Activated naive CD8-positive, alpha-beta T cell treated with anti-CD3 and anti-CD28 coated beads, Interleukin-2, amount 50 U/mL, for 24 hours (primary cell): ENCODE measurements around the gene SPESP1.

Experiments
- ATAC-seq: fragments of 150-1000 bp; cut with Tn5 transposase; one replicate; pipeline ENCODE4 v1.10.0; 2021
- DNase-seq: peaks from one replicate; pipeline ENCODE4 v3.0.0; 2021
- H3K27ac Mint-ChIP-seq: one replicate; pipeline ENCODE4 v1.8.0; 2021; ENCODE audit warnings: mild to moderate bottlenecking, mixed read lengths
- H3K27me3 Mint-ChIP-seq: one replicate; pipeline ENCODE4 v1.8.0; 2021; ENCODE audit warnings: mixed read lengths
- H3K36me3 Mint-ChIP-seq: one replicate; pipeline ENCODE4 v1.8.0; 2021; ENCODE audit warnings: low read depth, mixed read lengths
- H3K4me1 Mint-ChIP-seq: one replicate; pipeline ENCODE4 v1.8.0; 2021; ENCODE audit warnings: mixed read lengths
- H3K4me3 Mint-ChIP-seq: one replicate; pipeline ENCODE4 v1.8.0; 2021; ENCODE audit warnings: mild to moderate bottlenecking, moderate library complexity, mixed read lengths
- H3K9me3 Mint-ChIP-seq: one replicate; pipeline ENCODE4 v1.8.0; 2021; ENCODE audit warnings: mixed read lengths

The SPESP1 gene

DNA sequence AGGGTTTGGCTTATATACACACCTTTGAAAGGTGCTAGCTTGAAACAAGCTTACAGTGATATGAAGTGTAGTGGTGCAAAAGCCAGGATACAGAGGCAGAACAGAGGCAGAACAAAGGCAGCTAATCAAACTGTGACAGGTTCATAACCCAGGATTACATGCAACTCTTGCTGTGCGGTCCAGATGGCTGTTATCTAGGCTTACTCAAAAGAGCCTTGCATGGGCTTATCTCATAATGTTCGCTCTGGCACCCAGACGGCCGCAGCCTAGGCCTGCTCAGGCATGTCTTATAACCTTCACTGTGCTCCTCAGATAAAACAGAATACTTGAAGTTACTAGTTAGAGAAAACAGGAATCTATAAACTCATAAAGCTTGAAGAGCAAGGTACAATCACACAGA is 61.4 kb downstream of the SPESP1 start:
- H3K9me3 Mint-ChIP-seq, result no peaks in the 10 kb centered on the region
- H3K4me3 Mint-ChIP-seq, result no peak overlapping the region
- DNase-seq, result no peak
- H3K36me3 Mint-ChIP-seq, result no peaks in the 10 kb centered on the region
- H3K27ac Mint-ChIP-seq, result no peak overlapping the region
- no peaks in the 10 kb centered on the region for H3K4me1 Mint-ChIP-seq
- H3K27me3 Mint-ChIP-seq, result no peaks in the 10 kb centered on the region
- no peak for ATAC-seq

DNA sequence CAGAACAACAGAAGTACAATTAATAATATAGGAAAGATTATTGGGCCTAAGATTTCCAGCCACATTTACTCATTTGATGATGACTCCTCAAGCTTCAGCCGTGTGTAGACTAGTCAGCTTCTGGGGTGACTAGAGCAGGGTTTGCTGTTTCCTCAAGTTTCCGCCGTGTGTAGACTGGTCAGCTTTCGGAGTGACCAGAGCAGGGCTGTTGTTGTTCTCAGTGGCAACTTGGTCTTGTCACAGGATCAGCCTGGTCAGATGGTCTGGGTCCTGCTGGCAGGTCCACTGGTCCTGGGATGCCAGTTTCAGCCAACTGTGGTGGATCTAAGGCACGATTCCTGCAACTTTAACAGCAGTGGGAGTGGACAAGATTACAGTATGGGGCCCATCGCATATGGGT is 62.4 kb downstream of the SPESP1 start:
- Mint-ChIP-seq H3K4me1 (no peaks in the 10 kb centered on the region), H3K27ac (no peak overlapping the region), H3K4me3 (no peak overlapping the region), H3K9me3 (no peaks in the 10 kb centered on the region), H3K27me3 (no peaks in the 10 kb centered on the region), H3K36me3 (no peaks in the 10 kb centered on the region)
- no peak for ATAC-seq
- no peak for DNase-seq

DNA sequence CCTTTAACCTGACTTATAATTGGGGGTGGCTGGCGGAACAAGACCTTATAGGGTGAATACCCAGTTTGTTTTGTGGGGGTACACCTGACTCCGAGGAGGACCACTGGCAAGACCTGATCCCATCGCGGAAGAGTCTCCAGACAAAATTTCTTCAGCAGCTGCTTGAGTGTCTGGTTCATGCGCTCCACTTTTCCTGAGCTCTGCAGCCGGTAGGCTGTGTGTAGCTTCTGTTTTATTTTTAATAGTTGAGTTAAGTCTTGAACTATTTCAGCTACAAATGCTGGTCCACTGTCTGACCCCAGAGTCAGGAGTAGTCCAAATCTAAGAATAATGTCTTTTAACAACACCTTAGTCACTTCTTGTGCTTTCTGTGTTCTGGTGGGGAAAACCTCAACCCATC is 63.0 kb downstream of the SPESP1 start:
- no peaks in the 10 kb centered on the region for H3K9me3 Mint-ChIP-seq
- H3K4me1 Mint-ChIP-seq, result no peaks in the 10 kb centered on the region
- H3K36me3 Mint-ChIP-seq, result no peaks in the 10 kb centered on the region
- H3K27ac Mint-ChIP-seq, result no peak overlapping the region
- H3K4me3 Mint-ChIP-seq, result no peak overlapping the region
- DNase-seq (no peak), ATAC-seq (no peak)
- no peaks in the 10 kb centered on the region for H3K27me3 Mint-ChIP-seq

DNA sequence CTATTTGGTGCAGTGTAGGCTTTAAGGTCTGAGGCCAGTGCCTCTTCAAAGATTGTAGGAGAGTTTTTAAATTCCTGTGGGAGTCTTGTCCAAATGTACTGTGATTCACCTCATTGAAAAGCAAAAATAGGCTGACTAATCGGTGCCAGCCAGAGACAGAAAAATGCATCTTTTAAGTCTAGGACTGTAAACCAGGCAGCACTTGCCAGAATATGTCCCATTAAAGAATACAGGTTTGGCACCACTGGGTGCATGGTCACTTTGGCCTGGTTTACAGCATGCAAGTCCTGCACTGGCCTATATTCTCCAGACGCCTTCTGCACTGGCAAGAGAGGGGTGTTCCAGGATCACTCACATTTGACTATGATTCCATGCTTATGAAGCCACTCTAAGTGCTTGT is 63.8 kb downstream of the SPESP1 start:
- H3K27me3 Mint-ChIP-seq, result peaks cover 1% of the 10 kb centered on the region
- H3K27ac Mint-ChIP-seq, result no peak overlapping the region
- no peaks in the 10 kb centered on the region for H3K4me1 Mint-ChIP-seq
- DNase-seq (no peak), ATAC-seq (no peak)
- no peaks in the 10 kb centered on the region for H3K36me3 Mint-ChIP-seq
- no peaks in the 10 kb centered on the region for H3K9me3 Mint-ChIP-seq
- H3K4me3 Mint-ChIP-seq, result no peak overlapping the region

DNA sequence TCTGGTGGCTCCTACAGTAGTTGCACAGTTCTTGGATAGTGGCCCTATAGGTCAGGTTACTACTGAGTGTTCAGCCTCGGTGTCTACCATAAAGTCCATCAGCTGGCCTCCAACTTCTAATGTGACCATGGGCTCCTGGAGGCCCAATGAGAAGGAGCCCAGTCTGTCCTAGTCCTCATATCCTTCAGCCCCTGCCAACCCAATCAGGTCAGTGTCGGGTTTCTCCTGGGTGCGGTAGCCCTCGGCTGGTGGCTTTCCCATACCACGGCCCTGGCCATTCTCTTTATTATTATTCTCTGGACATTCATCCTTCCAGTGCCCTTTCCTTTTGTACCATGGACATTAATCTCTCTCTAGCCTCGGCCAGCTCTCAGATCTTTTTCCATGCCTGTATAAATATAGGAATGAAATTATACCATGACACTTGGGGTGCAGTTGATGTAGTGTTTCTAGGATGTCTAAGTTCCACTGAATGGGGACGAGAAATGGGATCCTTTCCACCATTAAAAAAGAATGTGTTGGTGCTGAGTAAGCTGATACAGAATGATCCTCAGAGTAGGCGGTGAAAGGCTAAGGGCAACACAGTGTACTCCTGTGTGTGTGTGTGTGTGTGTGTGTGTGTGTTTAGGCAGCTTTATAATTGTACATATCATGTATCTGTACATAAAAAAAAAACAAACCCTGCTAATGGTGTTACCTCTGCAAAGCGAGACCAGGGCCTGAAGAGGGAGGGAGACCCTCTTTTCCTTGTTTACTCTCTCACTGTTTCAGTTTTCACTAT is 64.8 kb downstream of the SPESP1 start:
- no peaks in the 10 kb centered on the region for H3K9me3 Mint-ChIP-seq
- DNase-seq (no peak), ATAC-seq (no peak)
- no peak overlapping the region for H3K4me3 Mint-ChIP-seq
- H3K36me3 Mint-ChIP-seq, result no peaks in the 10 kb centered on the region
- H3K27me3 Mint-ChIP-seq, result peaks cover 3% of the 10 kb centered on the region
- H3K4me1 Mint-ChIP-seq, result no peaks in the 10 kb centered on the region
- no peak overlapping the region for H3K27ac Mint-ChIP-seq
